Glutamatergic neuron (in vitro differentiated cells): Measurements from ENCODE around the gene SLC13A3. TPM values are rescaled to one million over a fixed set of nuclear protein-coding genes. Genes with fewer than 3 reads are reported as not detected.

ENCODE experiments used
- DNase-seq: peaks from one replicate; pipeline ENCODE4 v3.0.0; 2022
- H3K27ac Mint-ChIP-seq: one replicate; pipeline ENCODE4 v1.8.0; 2020; ENCODE audit warnings: mild to moderate bottlenecking, mixed read lengths, inconsistent platforms; ENCODE audit not compliant: unreplicated experiment
- H3K27me3 Mint-ChIP-seq: one replicate; pipeline ENCODE4 v1.8.0; 2020; ENCODE audit warnings: mild to moderate bottlenecking, moderate library complexity, mixed read lengths, inconsistent platforms; ENCODE audit not compliant: unreplicated experiment
- H3K36me3 Mint-ChIP-seq: one replicate; pipeline ENCODE4 v1.8.0; 2020; ENCODE audit warnings: mild to moderate bottlenecking, mixed read lengths, inconsistent platforms; ENCODE audit not compliant: unreplicated experiment
- H3K4me1 Mint-ChIP-seq: one replicate; pipeline ENCODE4 v1.8.0; 2020; ENCODE audit warnings: mild to moderate bottlenecking, low read depth, mixed read lengths, inconsistent platforms; ENCODE audit not compliant: unreplicated experiment
- H3K4me3 Mint-ChIP-seq: one replicate; pipeline ENCODE4 v1.8.0; 2020; ENCODE audit warnings: mild to moderate bottlenecking, mixed read lengths, inconsistent platforms; ENCODE audit not compliant: unreplicated experiment
- H3K9me3 Mint-ChIP-seq: one replicate; pipeline ENCODE4 v1.8.0; 2020; ENCODE audit warnings: mild to moderate bottlenecking, moderate library complexity, mixed read lengths, inconsistent platforms; ENCODE audit not compliant: unreplicated experiment
- CTCF ChIP-seq: fragments of 200-600 bp; sonication (generic); IDR thresholded peaks from one replicate; pipeline ENCODE4 v1.5.0; 2021; ENCODE audit not compliant: partially characterized antibody, unreplicated experiment
- total RNA-seq: library from RNA; stranded (reverse); fragmentation: NEBNext Ultra II Directional; extraction: Animal tissue kit (Norgen Biotek cat#: 25700); gene quantifications from one replicate; pipeline ENCODE4 v1.2.1, GENCODE V29; 2021; ENCODE audit not compliant: unreplicated experiment

The SLC13A3 gene
- total RNA-seq, 1 donor from 2014 or later, result 5.8 TPM

- Mint-ChIP-seq H3K9me3 (no peaks in the 10 kb centered on the region), H3K27me3 (peaks cover 2% of the 10 kb centered on the region), H3K4me1 (no peaks in the 10 kb centered on the region), H3K4me3 (no peak overlapping the region), H3K36me3 (no peaks in the 10 kb centered on the region), H3K27ac (no peak overlapping the region)
- no peak for TF ChIP-seq CTCF
- DNase-seq, result no peak
These were observed 102.6 kb downstream of the SLC13A3 start for GRCh38 chr20:46548688-46549087.

GRCh38 chr20:46547995-46548394 lies 103.3 kb downstream of the SLC13A3 start:
- H3K27me3 Mint-ChIP-seq, result peaks cover 4% of the 10 kb centered on the region
- no peak for DNase-seq
- no peaks in the 10 kb centered on the region for H3K4me1 Mint-ChIP-seq
- no peaks in the 10 kb centered on the region for H3K9me3 Mint-ChIP-seq
- no peak overlapping the region for H3K4me3 Mint-ChIP-seq
- no peak overlapping the region for H3K27ac Mint-ChIP-seq
- TF ChIP-seq CTCF, result no peak
- no peaks in the 10 kb centered on the region for H3K36me3 Mint-ChIP-seq

- Mint-ChIP-seq H3K36me3 (no peaks in the 10 kb centered on the region), H3K27ac (no peak overlapping the region), H3K4me3 (no peak overlapping the region), H3K4me1 (no peaks in the 10 kb centered on the region), H3K9me3 (no peaks in the 10 kb centered on the region), H3K27me3 (peaks cover 4% of the 10 kb centered on the region)
- no peak for TF ChIP-seq CTCF
- DNase-seq, result no peak
These were observed 104.3 kb downstream of the SLC13A3 start for GRCh38 chr20:46546936-46547335.

GRCh38 chr20:46546298-46546697 lies 105.0 kb downstream of the SLC13A3 start:
- no peaks in the 10 kb centered on the region for H3K4me1 Mint-ChIP-seq
- H3K36me3 Mint-ChIP-seq, result no peaks in the 10 kb centered on the region
- H3K27ac Mint-ChIP-seq, result no peak overlapping the region
- no peak overlapping the region for H3K4me3 Mint-ChIP-seq
- peaks cover 4% of the 10 kb centered on the region for H3K27me3 Mint-ChIP-seq
- H3K9me3 Mint-ChIP-seq, result no peaks in the 10 kb centered on the region
- no peak for TF ChIP-seq CTCF
- DNase-seq, result no peak

GRCh38 chr20:46545827-46546138 lies 105.5 kb downstream of the SLC13A3 start:
- Mint-ChIP-seq H3K27ac (no peak overlapping the region), H3K9me3 (no peaks in the 10 kb centered on the region), H3K4me1 (no peaks in the 10 kb centered on the region), H3K36me3 (no peaks in the 10 kb centered on the region), H3K4me3 (no peak overlapping the region), H3K27me3 (peaks cover 2% of the 10 kb centered on the region)
- no peak for DNase-seq
- TF ChIP-seq CTCF, result no peak
